Stomach (tissue), 9 donors: ENCODE measurements around the gene MAJIN. TPM values are rescaled to one million over a fixed set of nuclear protein-coding genes. Genes with fewer than 3 reads are reported as not detected.

ENCODE experiments used
- DNase-seq, 2 donors: peaks; one replicate each; pipeline versions ENCODE4 v3.0.0 to v3.0.0-alpha.2; 2013 to 2019
- H3K27ac ChIP-seq, 5 donors: fragments of 200-600 bp in 4 of 5; sonication (generic) in 4 of 5; one replicate each; pipeline ENCODE4 v1.5.1; 2013 to 2019; ENCODE audit warnings: mild to moderate bottlenecking in 1 of 5, moderate library complexity in 1 of 5
- H3K27me3 ChIP-seq, 3 donors: fragments of 200-600 bp; sonication (generic); one replicate each; pipeline ENCODE4 v1.5.1; 2017 to 2019; ENCODE audit warnings: mixed run types in 1 of 3
- H3K36me3 ChIP-seq, 4 donors: fragments of 200-600 bp; sonication (generic); 1 replicate in 3 of 4; 2 replicates in 1 of 4; pipeline ENCODE4 v1.5.1; 2016 to 2019
- H3K4me1 ChIP-seq, 4 donors: fragments of 200-600 bp; sonication (generic); one replicate each; pipeline ENCODE4 v1.5.1; 2016 to 2019
- H3K4me3 ChIP-seq, 4 donors: fragments of 200-600 bp; sonication (generic) in 3 of 4; one replicate each; pipeline ENCODE4 v1.5.1; 2016 to 2019; ENCODE audit warnings: mild to moderate bottlenecking in 1 of 4
- H3K9me3 ChIP-seq, 4 donors: fragments of 200-600 bp; sonication (generic); one replicate each; pipeline ENCODE4 v1.5.1; 2016 to 2019
- CTCF ChIP-seq, 7 experiments: fragments of 450-650 bp in 4 of 7; fragments of 200-600 bp in 3 of 7; sonication (generic) in 3 of 7; IDR thresholded peaks; one replicate each; pipeline ENCODE4 v1.5.1; 2016 to 2019; ENCODE audit warnings: antibody characterized with exemption in 7 of 7, control low read depth in 2 of 7, mild to moderate bottlenecking in 1 of 7
- EP300 ChIP-seq: sonication (generic); formaldehyde crosslinking; IDR thresholded peaks from one replicate; pipeline ENCODE4 v1.6.1; 2017; ENCODE audit warnings: antibody characterized with exemption
- POLR2A ChIP-seq, 4 donors: fragments of 450-650 bp; IDR thresholded peaks; one replicate each; pipeline ENCODE4 v1.6.1; 2016; ENCODE audit warnings: antibody characterized with exemption in 4 of 4, control low read depth in 2 of 4, mild to moderate bottlenecking in 1 of 4, moderate library complexity in 1 of 4
- POLR2AphosphoS5 ChIP-seq, 3 donors: sonication (generic); formaldehyde crosslinking; IDR thresholded peaks; one replicate each; pipeline ENCODE4 v1.6.1; 2016; ENCODE audit warnings: antibody characterized with exemption in 3 of 3
- WGBS, 5 donors: extraction: QIAGEN DNeasy Blood & Tissue Kit in 3 of 5; methylation state at CpG; one replicate each; pipeline versions ENCODE4 v1.1.5 to v1.1.7; 2013 to 2018; 5-methylcytosine and 5-hydroxymethylcytosine counted together
- intact Hi-C: fragments of 100-400 bp; cut with DNase I; formaldehyde crosslinking; loops from one replicate; pipeline ENCODE4 v1.15.1; 2023; ENCODE audit warnings: low total_unique reads
- polyA plus RNA-seq, 3 donors: library from polyadenylated mRNA; stranded (reverse); fragments of 200-250 nt; gene quantifications; one replicate each; pipeline ENCODE4 v1.2.3, GENCODE V29; 2013
- total RNA-seq, 5 donors: library from RNA; depleted of rRNA; stranded (reverse); fragments of >200 nt; gene quantifications; one replicate each; pipeline versions ENCODE4 v1.1.0 to v1.2.3, GENCODE V29; 2014 to 2016
- donor health status: healthy with polysubstance abuse.
- donor health status: Bipolar disorder and iron deficiency.
- donor health status: healthy.

The MAJIN gene
- total and polyA plus RNA-seq, 8 donors: 0.20 TPM; not detected in 7

- Histone ChIP-seq H3K4me1 (peaks cover 6 to 35% (median 29%) of the 10 kb centered on the region in 4 donors), H3K27ac (peak overlapping the region; percentile 57 to 90 (median 84)), H3K27me3 (no peaks in the 10 kb centered on the region), H3K4me3 (peak overlapping the region; percentile 49 to 59 (median 52)), H3K9me3 (no peaks in the 10 kb centered on the region), H3K36me3 (peaks cover 0 to 31% (median 19%) of the 10 kb centered on the region in 4 donors)
- intact Hi-C loops: loop anchor here (10.0 kb wide), 1 partner anchor 82 kb away; the partner anchor contains the start of gene ATG2A
- TF ChIP-seq POLR2A (IDR thresholded peaks at IDR 0.05) (no peak), EP300 (no peak), CTCF (IDR thresholded peaks at IDR 0.05) (no peak)
- 15 to 34% (median 19%) methylated on average over 9 to 11 of the region's 11 CpGs for WGBS, 5 donors
- DNase-seq: no peak
Measured at GRCh38 chr11:64996327-64996709, 24.4 kb upstream of the MAJIN start.

GRCh38 chr11:64994318-64994717 is 22.4 kb upstream of the MAJIN start:
- TF ChIP-seq POLR2A (IDR thresholded peaks at IDR 0.05): no peak
- TF ChIP-seq CTCF (IDR thresholded peaks at IDR 0.05): no peak
- TF ChIP-seq POLR2AphosphoS5 (IDR thresholded peaks at IDR 0.05): no peak
- no peak for TF ChIP-seq EP300
- Histone ChIP-seq H3K9me3 (no peaks in the 10 kb centered on the region), H3K27me3 (no peaks in the 10 kb centered on the region), H3K4me3 (peak overlapping the region in 1 of 4 donors; percentile 59), H3K4me1 (peaks cover 6 to 53% (median 34%) of the 10 kb centered on the region in 4 donors), H3K27ac (no peak overlapping the region), H3K36me3 (peaks cover 0 to 47% (median 21%) of the 10 kb centered on the region in 4 donors)
- no peak for DNase-seq
- intact Hi-C loops: loop anchor here (10.0 kb wide), 1 partner anchor 80 kb away; the partner anchor contains the start of gene ATG2A
- 88 to 94% (median 93%) methylated on average over 7 of the region's 7 CpGs for WGBS, 5 donors

DNA sequence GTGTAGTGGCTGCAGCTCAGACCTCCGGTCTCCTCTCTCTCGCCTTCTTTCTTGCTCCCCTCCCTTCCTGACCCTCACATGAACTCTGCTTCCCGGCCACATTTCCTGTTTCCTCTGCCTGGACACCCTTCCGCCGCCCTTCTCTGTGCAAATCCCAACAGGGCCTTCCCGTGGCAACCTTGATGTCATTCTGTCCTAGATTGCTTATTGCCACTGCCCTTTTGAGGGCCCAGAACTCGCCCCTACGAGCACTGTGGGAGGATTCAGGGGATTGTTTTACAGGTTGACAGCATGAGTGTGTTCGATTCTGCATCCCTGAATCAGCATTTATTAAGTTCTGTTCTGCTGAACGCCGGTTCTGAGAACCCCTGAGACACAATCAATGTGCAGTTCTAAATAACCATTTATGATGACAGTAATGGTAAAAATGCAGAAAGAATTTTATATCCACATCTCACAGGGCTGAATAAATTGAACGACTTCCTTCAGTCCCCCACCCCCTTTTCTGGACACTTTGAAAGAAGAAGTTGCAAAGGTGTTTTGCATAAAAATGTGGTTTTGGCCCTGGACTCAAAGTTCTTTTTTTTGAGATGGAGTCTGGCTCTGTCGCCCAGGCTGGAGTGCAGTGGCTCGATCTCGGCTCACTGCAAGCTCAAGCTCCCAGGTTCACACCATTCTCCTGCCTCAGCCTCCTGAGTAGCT is 18.5 kb upstream of the MAJIN start:
- H3K4me3 ChIP-seq: peak overlapping the region in 3 of 4 donors; percentile 1 to 24 (median 17)
- no peak for TF ChIP-seq CTCF (IDR thresholded peaks at IDR 0.05)
- TF ChIP-seq POLR2AphosphoS5 (IDR thresholded peaks at IDR 0.05): no peak
- no peak for TF ChIP-seq EP300
- no peak for TF ChIP-seq POLR2A (IDR thresholded peaks at IDR 0.05)
- peaks cover 0 to 47% (median 12%) of the 10 kb centered on the region in 4 donors for H3K4me1 ChIP-seq
- H3K9me3 ChIP-seq: no peaks in the 10 kb centered on the region
- DNase-seq: peak in 1 of 2 donors; percentile 72
- intact Hi-C loops: loop anchor here (10.0 kb wide), 1 partner anchor 76 kb away; the partner anchor contains the start of gene ATG2A
- H3K36me3 ChIP-seq: peaks cover 0 to 59% (median 21%) of the 10 kb centered on the region in 4 donors
- H3K27ac ChIP-seq: peak overlapping the region in 4 of 5 donors; percentile 17 to 60 (median 50)
- WGBS, 5 donors: 50 to 64% (median 53%) methylated on average over 15 of the region's 15 CpGs
- H3K27me3 ChIP-seq: no peaks in the 10 kb centered on the region

- TF ChIP-seq CTCF (IDR thresholded peaks at IDR 0.05): no peak
- no peak for TF ChIP-seq POLR2AphosphoS5 (IDR thresholded peaks at IDR 0.05)
- TF ChIP-seq EP300: no peak
- no peak for TF ChIP-seq POLR2A (IDR thresholded peaks at IDR 0.05)
- H3K4me3 ChIP-seq: peak overlapping the region in 2 of 4 donors; percentile 17 to 24
- peak overlapping the region in 3 of 5 donors; percentile 40 to 60 (median 59) for H3K27ac ChIP-seq
- 74 to 89% (median 80%) methylated on average over 7 to 13 of the region's 13 CpGs for whole genome bisulfite sequencing, 5 donors
- H3K36me3 ChIP-seq: peaks cover 0 to 57% (median 21%) of the 10 kb centered on the region in 4 donors
- intact Hi-C loops: no loop called here
- DNase-seq: no peak
- H3K27me3 ChIP-seq: no peaks in the 10 kb centered on the region
- H3K9me3 ChIP-seq: no peaks in the 10 kb centered on the region
- peaks cover 0 to 41% (median 5%) of the 10 kb centered on the region in 4 donors for H3K4me1 ChIP-seq
Measured at GRCh38 chr11:64989416-64989815, 17.5 kb upstream of the MAJIN start.
